Gastrocnemius medialis (tissue), 4 donors: Measurements from ENCODE around the gene TLR9.

Experiments used
- POLR2A ChIP-seq, 2 donors: fragments of 450-650 bp; IDR thresholded peaks; one replicate each; pipeline ENCODE4 v1.6.1; 2017; ENCODE audit warnings: antibody characterized with exemption in 2 of 2, mild to moderate bottlenecking in 2 of 2, moderate library complexity in 2 of 2
- TF ChIP-seq, protein P1 (sequence below), 5 experiments: fragments of 450-650 bp in 3 of 5; fragments of 200-600 bp in 2 of 5; sonication (generic) in 2 of 5; IDR thresholded peaks in 4 of 5; conservative IDR thresholded peaks in 1 of 5; 1 replicate in 4 of 5; 2 replicates in 1 of 5; pipeline ENCODE4 v1.5.1; 2016 to 2019; ENCODE audit warnings: antibody characterized with exemption in 5 of 5, mild to moderate bottlenecking in 3 of 5, moderate library complexity in 3 of 5

GRCh38 chr3:52176180-52176752 lies 49.2 kb downstream of the TLR9 start:
- TF ChIP-seq, protein P1, sequence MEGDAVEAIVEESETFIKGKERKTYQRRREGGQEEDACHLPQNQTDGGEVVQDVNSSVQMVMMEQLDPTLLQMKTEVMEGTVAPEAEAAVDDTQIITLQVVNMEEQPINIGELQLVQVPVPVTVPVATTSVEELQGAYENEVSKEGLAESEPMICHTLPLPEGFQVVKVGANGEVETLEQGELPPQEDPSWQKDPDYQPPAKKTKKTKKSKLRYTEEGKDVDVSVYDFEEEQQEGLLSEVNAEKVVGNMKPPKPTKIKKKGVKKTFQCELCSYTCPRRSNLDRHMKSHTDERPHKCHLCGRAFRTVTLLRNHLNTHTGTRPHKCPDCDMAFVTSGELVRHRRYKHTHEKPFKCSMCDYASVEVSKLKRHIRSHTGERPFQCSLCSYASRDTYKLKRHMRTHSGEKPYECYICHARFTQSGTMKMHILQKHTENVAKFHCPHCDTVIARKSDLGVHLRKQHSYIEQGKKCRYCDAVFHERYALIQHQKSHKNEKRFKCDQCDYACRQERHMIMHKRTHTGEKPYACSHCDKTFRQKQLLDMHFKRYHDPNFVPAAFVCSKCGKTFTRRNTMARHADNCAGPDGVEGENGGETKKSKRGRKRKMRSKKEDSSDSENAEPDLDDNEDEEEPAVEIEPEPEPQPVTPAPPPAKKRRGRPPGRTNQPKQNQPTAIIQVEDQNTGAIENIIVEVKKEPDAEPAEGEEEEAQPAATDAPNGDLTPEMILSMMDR (IDR thresholded peaks at IDR 0.05 in 4 of 5, conservative IDR thresholded peaks at IDR 0.05 in 1 of 5), result no peak
- TF ChIP-seq POLR2A (IDR thresholded peaks at IDR 0.05), result no peak
